Measurements from ENCODE around the gene C8A. TPM values are rescaled to one million over a fixed set of nuclear protein-coding genes. Genes with fewer than 3 reads are reported as not detected.
A peak's percentile ranks its signal among the peaks of the same experiment; 100 is the strongest.

C8A gene
- total RNA-seq, 1 experiment from 2014 or later: not detected

DNA sequence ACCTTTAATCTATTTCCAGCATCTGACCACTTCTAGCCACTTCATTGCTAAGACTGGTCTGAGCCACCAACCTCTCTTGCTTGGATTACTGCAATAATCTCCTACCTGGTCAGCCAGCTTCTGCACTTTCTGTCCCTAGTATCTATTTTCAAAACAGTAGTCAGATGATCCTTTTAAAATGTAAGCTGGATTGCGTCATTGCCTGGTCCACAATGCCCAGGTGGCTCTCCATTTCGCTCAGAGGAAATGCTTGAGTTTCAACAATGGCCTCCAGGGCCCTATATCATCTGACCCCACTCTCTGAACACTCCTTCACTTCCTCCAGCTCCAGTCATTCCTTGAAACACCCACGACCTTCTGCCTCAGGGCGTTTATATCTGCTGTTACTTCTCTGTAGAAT lies 37.7 kb upstream of the C8A start:
- H3K79me2 ChIP-seq (ENCODE audit: low read depth): no peaks in the 10 kb centered on the region
- no peaks in the 10 kb centered on the region for H3K9me2 ChIP-seq (ENCODE audit: insufficient read depth)
- no TSS peak for BruUV-seq (replicated peaks)
- POLR2A ChIA-PET (ENCODE audit: unreplicated experiment): interaction anchor here (0.6 kb wide), 1 partner anchor 361 kb away, joined by 18 read pairs; no protein-coding TSS in a partner anchor
- DNase-seq: peak; percentile 34 to 50
- CTCF ChIA-PET: interaction anchor here (0.6 kb wide), 1 partner anchor 12 kb away, joined by 3 read pairs; no protein-coding TSS in a partner anchor
- H3F3A ChIP-seq (ENCODE audit: insufficient read depth, low read depth): no peaks in the 10 kb centered on the region
- no peak overlapping the region for H2AFZ ChIP-seq
- H4K20me1 ChIP-seq (ENCODE audit: insufficient read depth): no peaks in the 10 kb centered on the region
- no peak for TF ChIP-seq EZH2 (IDR thresholded peaks at IDR 0.05; ENCODE audit: low read depth)
- TF ChIP-seq, protein P1, sequence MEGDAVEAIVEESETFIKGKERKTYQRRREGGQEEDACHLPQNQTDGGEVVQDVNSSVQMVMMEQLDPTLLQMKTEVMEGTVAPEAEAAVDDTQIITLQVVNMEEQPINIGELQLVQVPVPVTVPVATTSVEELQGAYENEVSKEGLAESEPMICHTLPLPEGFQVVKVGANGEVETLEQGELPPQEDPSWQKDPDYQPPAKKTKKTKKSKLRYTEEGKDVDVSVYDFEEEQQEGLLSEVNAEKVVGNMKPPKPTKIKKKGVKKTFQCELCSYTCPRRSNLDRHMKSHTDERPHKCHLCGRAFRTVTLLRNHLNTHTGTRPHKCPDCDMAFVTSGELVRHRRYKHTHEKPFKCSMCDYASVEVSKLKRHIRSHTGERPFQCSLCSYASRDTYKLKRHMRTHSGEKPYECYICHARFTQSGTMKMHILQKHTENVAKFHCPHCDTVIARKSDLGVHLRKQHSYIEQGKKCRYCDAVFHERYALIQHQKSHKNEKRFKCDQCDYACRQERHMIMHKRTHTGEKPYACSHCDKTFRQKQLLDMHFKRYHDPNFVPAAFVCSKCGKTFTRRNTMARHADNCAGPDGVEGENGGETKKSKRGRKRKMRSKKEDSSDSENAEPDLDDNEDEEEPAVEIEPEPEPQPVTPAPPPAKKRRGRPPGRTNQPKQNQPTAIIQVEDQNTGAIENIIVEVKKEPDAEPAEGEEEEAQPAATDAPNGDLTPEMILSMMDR (conservative IDR thresholded peaks at IDR 0.05): no peak
- H3K27me3 ChIP-seq (ENCODE audit: insufficient read depth, low read depth): no peaks in the 10 kb centered on the region
- peaks cover 12% of the 10 kb centered on the region; the same call in 1 of the 2 replicates for H3K4me1 ChIP-seq (replicated peaks; ENCODE audit: insufficient read depth)
- H3K9me3 ChIP-seq (ENCODE audit: insufficient read depth, low read depth): no peaks in the 10 kb centered on the region
- intact Hi-C loops (cut with micrococcal nuclease; ENCODE audit: unreplicated experiment): no loop called here
- no peaks in the 10 kb centered on the region for H3K36me3 ChIP-seq (ENCODE audit: low read depth)
- no peak overlapping the region for H3K27ac ChIP-seq
- no peak overlapping the region for H3K4me2 ChIP-seq
- no peak overlapping the region for H3K4me3 ChIP-seq

DNA sequence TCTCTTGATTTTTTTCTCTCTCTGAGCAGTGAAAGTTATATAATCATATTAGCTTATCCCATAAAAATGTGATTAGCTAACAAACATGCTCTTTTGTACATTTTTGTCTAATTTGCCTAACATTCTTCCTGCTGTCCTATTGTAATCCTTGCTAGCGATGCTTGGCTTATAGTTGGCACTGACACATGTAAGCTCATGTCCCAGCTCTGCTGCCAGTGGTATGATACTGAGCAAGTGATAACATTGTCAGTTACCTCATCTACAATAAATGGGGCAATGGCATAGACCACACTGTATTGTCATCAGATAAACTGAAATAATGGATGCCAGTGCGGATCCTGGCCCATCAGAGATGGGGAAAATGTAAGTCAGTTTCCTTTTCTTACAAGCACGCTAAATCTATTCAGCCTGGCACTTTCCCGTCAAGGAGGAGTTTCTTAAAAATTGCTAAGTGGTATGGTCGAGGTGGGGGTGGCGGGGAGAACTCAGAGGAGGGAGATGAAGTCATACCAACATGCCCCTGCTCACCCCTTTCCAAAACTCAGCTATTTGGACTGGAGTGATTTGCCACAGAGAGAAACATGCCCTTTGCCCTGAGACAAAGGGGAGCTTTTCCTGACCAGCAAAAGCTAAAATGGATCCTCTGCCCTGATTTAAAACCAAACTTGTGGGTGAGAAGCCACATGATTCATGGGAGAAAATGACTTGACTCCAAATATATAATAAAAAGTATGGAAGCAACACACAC lies 36.7 kb upstream of the C8A start:
- POLR2A ChIA-PET (ENCODE audit: unreplicated experiment): no interaction called here

DNA sequence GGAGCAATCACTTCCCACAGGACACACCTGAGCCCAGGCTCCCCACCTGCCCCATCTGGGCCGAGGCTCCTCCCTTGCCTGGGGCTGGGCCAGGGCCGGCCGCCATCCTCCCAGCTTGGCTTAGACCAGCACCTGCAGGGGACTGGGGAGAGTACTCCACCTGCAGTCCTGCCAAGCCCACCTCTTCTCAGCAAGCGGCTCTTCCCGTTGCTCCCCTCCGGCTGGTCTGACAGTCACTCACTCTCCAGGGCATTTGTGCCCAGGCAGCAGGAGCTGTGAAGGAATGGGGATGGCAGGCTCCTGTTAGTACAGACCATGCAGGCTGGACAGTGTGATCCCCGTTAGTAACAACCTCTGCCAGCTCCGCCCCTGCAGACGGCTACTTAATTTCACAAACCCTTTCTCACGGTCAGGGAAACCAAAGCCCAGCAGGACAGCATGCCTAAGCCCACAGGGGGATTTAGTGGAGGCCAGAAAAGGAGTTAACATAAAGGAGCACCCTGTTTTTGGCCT lies 35.2 kb upstream of the C8A start, which contains the start of gene FYB2:
Gene FYB2 (minus strand): TSS at position 18 of the 513 bp plus-strand sequence. CDS start 114 bp downstream, outside the sequence.
- H3K36me3 ChIP-seq (ENCODE audit: low read depth): no peaks in the 10 kb centered on the region
- no peaks in the 10 kb centered on the region for H4K20me1 ChIP-seq (ENCODE audit: insufficient read depth)
- DNase-seq: no peak
- H3K27me3 ChIP-seq (ENCODE audit: insufficient read depth, low read depth): no peaks in the 10 kb centered on the region
- no peak within 1 kb of the TSS for H3K27ac ChIP-seq
- H3K79me2 ChIP-seq (ENCODE audit: low read depth): no peaks in the 10 kb centered on the region
- CTCF ChIA-PET: no interaction called here
- H3K9me3 ChIP-seq (ENCODE audit: insufficient read depth, low read depth): no peaks in the 10 kb centered on the region; the same call in 1 of the 2 replicates
- H2AFZ ChIP-seq: no peak within 1 kb of the TSS
- H3K9me2 ChIP-seq (ENCODE audit: insufficient read depth): no peaks in the 10 kb centered on the region
- intact Hi-C loops (cut with micrococcal nuclease; ENCODE audit: unreplicated experiment): no loop called here
- no peak within 1 kb of the TSS for H3K4me2 ChIP-seq
- TF ChIP-seq, protein P1 (conservative IDR thresholded peaks at IDR 0.05): no peak
- no peak for TF ChIP-seq EZH2 (IDR thresholded peaks at IDR 0.05; ENCODE audit: low read depth)
- H3F3A ChIP-seq (ENCODE audit: insufficient read depth, low read depth): no peaks in the 10 kb centered on the region
- H3K4me3 ChIP-seq: no peak within 1 kb of the TSS
- H3K4me1 ChIP-seq (replicated peaks; ENCODE audit: insufficient read depth): peaks cover 12% of the 10 kb centered on the region; the same call in 1 of the 2 replicates
- BruUV-seq (replicated peaks): no TSS peak
- POLR2A ChIA-PET (ENCODE audit: unreplicated experiment): no interaction called here

More for the DNA sequence above, 36.7 kb upstream of the C8A start:
- Histone ChIP-seq H4K20me1 (ENCODE audit: insufficient read depth) (no peaks in the 10 kb centered on the region), H3K79me2 (ENCODE audit: low read depth) (no peaks in the 10 kb centered on the region), H3K4me1 (replicated peaks; ENCODE audit: insufficient read depth) (peaks cover 12% of the 10 kb centered on the region; the same call in 1 of the 2 replicates), H3K9me2 (ENCODE audit: insufficient read depth) (no peaks in the 10 kb centered on the region), H3F3A (ENCODE audit: insufficient read depth, low read depth) (no peaks in the 10 kb centered on the region), H3K27ac (no peak overlapping the region), H3K9me3 (ENCODE audit: insufficient read depth, low read depth) (no peaks in the 10 kb centered on the region), H3K27me3 (ENCODE audit: insufficient read depth, low read depth) (no peaks in the 10 kb centered on the region), H3K4me2 (no peak overlapping the region), H3K4me3 (no peak overlapping the region), H3K36me3 (ENCODE audit: low read depth) (no peaks in the 10 kb centered on the region), H2AFZ (no peak overlapping the region)
- CTCF ChIA-PET: no interaction called here
- intact Hi-C loops (cut with micrococcal nuclease; ENCODE audit: unreplicated experiment): no loop called here
- no peak for DNase-seq
- BruUV-seq (replicated peaks): no TSS peak
- TF ChIP-seq, protein P1 (conservative IDR thresholded peaks at IDR 0.05): no peak
- no peak for TF ChIP-seq EZH2 (IDR thresholded peaks at IDR 0.05; ENCODE audit: low read depth)
